Ovary (tissue), 3 donors: ENCODE data around the gene CAMTA1.

Experiments used
- POLR2A ChIP-seq: fragments of 450-650 bp; IDR thresholded peaks from one replicate; pipeline ENCODE4 v1.6.1; 2017; ENCODE audit warnings: antibody characterized with exemption, mild to moderate bottlenecking, moderate library complexity
- TF ChIP-seq, protein P1 (sequence below), 3 donors: fragments of 450-650 bp in 2 of 3; fragments of 200-600 bp in 1 of 3; IDR thresholded peaks; one replicate each; pipeline versions ENCODE4 v1.5.1 to v1.8.0; 2016 to 2022; ENCODE audit warnings: antibody characterized with exemption in 3 of 3, mild to moderate bottlenecking in 1 of 3
- donor health status: DM: no; HTN: no; CAD: no.

DNA sequence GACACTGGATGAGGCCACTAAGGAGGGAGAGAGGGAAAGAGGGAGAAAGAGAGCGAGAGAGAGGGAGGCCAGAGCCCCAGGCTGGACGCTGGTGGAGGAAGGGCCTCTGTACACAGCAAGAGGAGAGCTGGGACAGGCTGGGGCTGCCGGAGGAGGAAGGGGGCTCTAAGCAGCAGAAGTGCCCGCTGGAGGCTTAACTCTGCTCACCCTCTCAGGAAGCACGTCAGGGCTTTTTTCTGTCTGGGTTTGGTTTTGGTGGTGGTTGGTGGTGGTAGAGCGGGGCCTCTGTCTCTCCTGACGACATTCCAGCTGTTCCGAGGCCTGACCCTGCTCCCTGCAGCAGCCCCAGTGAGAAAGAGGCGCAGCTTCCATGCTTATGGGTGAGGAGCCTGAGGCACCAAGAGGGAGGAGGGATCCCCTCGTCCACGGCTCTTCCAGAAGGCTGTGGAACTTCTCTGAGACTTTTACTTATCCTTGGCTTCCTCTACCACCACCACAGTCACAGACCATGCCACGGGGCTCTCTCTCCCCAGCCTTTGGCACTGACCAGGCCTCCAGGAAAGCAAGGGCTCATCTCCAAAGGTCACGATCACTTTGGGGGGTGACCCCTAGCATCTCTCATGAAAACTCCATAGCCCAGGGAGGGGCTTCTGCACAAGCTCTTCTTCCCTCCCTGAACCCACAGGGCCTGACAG is 849.4 kb downstream of the CAMTA1 start:
- TF ChIP-seq, protein P1, sequence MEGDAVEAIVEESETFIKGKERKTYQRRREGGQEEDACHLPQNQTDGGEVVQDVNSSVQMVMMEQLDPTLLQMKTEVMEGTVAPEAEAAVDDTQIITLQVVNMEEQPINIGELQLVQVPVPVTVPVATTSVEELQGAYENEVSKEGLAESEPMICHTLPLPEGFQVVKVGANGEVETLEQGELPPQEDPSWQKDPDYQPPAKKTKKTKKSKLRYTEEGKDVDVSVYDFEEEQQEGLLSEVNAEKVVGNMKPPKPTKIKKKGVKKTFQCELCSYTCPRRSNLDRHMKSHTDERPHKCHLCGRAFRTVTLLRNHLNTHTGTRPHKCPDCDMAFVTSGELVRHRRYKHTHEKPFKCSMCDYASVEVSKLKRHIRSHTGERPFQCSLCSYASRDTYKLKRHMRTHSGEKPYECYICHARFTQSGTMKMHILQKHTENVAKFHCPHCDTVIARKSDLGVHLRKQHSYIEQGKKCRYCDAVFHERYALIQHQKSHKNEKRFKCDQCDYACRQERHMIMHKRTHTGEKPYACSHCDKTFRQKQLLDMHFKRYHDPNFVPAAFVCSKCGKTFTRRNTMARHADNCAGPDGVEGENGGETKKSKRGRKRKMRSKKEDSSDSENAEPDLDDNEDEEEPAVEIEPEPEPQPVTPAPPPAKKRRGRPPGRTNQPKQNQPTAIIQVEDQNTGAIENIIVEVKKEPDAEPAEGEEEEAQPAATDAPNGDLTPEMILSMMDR (IDR thresholded peaks at IDR 0.05) = no peak
- TF ChIP-seq POLR2A = no peak
